Mesenteric fat pad (tissue), 1 donor: ENCODE results near the gene PKLR. TPM values are rescaled to one million over a fixed set of nuclear protein-coding genes. Genes with fewer than 3 reads are reported as not detected.
"Not testable (repeated sequence)": the region's sequence is repeated elsewhere in the genome, so short reads cannot be mapped to it uniquely, and the experiment has no call there.

Source experiments
- DNase-seq: peaks from one replicate; pipeline ENCODE4 v3.0.0-alpha.2; 2020; ENCODE audit warnings: low spot score
- total RNA-seq: library from RNA; stranded (reverse); fragmentation: NEBNext Ultra II Directional; extraction: Animal tissue kit (Norgen Biotek cat#: 25700); gene quantifications from one replicate; pipeline ENCODE4 v1.2.1, GENCODE V29; 2021
- donor health status: DM: yes; HTN: yes; CAD: no.

The PKLR gene
- total RNA-seq, 1 donor from 2014 or later, result not detected

DNA sequence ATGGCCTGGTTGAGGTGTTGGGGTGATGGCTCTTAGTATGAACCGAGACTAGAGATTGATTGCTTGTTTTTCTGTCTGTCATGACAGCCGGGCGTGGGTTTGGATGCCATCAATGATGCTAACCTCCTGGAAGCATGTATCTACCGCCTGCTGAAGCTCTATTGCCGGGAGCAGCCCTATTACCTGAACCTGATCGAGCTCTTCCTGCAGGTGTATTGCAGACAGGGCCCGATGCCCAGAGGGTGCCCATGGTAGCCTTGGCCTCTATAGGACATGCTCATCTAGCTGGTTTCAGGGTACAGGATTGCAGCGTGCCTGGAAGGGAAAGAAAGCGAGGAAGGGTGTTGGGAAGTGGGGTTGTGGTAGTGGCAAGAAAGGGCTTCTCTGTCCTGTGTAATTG, 16.8 kb upstream of the PKLR start:
- no peak for DNase-seq

DNA sequence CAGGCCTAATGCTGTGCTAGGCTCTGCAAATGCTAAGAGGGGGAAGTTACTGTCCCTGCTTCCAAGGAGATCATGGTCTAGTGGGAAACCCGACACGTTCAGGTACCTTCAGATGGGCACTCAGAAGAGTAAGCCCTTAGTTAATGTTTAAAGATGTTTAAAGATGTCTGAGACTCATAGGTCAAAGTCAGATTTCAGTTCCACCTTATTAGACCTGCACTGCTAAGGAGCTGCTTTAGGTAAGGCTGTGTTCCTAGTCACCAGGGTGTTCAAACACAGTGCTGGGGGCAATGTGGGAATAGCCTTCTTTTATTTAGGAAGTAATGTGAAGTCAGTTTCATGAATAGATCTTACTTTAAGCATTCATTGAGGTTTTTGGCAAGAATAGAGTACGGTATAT, 15.7 kb upstream of the PKLR start:
- DNase-seq, result no peak

- DNase-seq, result no peak
These were observed 12.0 kb upstream of the PKLR start for GRCh38 chr1:155313261-155313660.

DNA sequence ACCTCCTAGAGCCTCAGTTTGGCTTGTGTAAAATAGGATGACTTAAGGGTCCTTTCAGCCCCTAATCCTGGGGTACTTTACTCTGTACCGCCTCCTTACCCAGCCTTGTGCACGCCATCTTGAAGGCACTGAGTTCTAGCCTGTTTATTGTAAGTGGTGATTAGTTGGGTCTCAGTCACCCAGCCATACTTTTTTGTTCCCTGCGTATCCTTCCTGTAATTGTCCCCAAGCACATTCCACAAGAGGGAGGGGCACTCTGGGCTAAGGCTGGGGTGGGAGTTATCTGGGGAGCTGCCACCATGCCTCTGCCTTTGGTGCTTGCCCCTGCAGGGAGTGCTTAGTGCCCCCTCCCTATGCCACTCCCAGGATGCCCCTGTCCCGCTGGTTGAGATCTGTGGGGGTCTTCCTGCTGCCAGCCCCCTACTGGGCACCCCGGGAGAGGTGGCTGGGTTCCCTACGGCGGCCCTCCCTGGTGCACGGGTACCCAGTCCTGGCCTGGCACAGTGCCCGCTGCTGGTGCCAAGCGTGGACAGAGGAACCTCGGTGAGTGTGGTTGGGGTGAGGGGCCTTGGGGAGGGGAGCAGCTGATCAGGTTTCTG, 8.3 kb upstream of the PKLR start:
- DNase-seq, result no peak

- peak; percentile 100 for DNase-seq
These were observed 7.5 kb upstream of the PKLR start, which contains the start of gene FDPS for GRCh38 chr1:155308493-155309422. Gene FDPS (plus strand): TSS chr1:155308866. CDS start chr1:155309790, 924 bp downstream.

- DNase-seq, result no peak
These were observed 6.1 kb upstream of the PKLR start for GRCh38 chr1:155307247-155307740.

GRCh38 chr1:155305881-155306391, 4.7 kb upstream of the PKLR start:
- DNase-seq, result no peak

- DNase-seq, result no peak
These were observed 3.4 kb upstream of the PKLR start for GRCh38 chr1:155304558-155305063.

DNA sequence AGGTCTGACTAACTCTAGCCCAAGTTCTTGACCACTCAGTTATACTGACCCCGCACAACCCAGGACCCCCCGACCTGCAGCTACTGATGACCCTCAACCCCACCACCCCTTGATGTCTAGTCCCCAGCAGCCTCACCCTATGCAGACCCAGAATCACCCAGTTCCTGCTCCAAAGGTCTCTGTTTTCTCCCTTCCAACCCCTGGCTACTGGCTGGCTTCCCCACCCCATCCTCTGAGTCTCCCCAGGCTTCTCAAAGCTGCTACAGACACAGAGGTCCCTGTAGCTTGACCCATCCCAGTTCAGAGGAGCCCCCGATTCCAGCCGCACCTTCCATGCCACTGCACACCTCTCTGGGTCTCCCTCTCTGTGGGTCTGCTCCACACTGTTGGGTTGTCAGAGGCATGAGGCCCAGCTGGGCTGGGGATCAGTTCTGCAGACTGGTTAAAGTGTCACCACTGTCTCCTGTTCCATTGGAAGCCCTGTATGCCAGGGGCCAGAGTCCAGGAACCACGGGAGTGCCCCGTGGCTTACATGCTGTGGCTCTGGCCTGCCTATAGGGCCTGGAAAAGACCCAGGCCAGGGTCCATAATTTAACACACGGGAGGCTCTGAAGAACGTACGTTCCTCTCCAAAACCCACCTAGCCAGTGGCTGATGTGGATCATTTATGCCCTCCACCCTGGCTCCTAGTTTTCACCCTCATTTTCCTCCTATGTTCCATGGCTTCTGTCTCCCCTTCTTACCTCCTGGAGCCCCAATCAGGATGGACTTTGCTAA, 497 bp downstream of the PKLR start:
- DNase-seq, result no peak

DNA sequence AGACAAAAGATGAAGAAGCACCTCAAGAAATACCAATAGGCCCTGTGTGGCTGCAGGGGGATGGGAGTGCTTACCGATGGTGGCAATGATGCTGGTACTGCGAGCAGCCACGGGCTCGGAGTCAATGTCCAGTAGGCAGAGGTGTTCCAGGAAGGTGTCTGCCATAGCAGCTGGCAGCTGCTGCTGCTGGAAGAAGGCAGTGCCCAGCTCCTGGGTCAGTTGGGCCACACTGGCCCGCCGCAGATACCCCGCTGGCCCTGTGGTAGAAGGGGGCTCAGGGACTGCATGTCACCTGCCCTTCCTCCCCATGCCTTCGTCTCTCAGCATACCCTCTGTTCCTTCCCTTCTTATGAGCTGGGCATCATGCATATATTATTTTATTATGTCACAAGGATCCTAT, 1.2 kb downstream of the PKLR start:
- no peak for DNase-seq

- DNase-seq, result no peak
These were observed 3.9 kb downstream of the PKLR start for GRCh38 chr1:155297384-155297783.

DNA sequence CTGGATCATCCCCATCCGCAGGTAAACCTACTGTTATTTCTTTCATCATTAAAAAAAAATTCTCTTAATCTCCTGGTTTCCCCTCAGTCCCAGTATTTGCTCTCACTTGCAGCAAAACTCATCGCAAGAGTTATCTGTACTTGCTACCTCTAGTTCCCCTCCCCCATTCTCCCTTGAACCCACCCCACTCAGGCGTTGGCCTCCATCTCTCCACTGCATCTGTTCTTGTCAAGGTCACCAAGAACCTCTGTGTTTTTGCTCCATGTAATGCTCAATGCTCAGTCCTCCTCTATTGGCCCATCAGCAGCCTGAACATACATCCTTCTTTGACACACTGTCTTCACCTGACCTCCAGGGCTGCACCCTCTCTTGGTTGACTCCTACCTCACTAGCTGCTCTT, 4.6 kb downstream of the PKLR start:
- no peak for DNase-seq

DNA sequence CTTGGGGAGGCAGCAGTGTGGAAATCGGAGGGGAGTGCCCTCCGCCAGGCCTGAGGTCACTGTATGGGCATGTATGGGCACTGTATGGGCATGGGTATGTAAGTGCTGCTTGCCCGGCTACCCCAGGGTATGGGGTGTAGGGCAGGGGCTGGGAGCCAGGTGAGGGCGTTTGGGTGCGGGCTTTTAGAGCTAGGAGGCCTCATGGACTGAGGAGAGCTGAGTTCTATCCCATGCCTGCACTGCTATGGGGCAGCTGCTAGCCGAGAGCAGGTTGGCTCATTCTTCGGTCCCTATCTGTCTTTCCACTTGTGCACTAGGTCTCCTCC, 5.3 kb downstream of the PKLR start:
- DNase-seq, result no peak

DNA sequence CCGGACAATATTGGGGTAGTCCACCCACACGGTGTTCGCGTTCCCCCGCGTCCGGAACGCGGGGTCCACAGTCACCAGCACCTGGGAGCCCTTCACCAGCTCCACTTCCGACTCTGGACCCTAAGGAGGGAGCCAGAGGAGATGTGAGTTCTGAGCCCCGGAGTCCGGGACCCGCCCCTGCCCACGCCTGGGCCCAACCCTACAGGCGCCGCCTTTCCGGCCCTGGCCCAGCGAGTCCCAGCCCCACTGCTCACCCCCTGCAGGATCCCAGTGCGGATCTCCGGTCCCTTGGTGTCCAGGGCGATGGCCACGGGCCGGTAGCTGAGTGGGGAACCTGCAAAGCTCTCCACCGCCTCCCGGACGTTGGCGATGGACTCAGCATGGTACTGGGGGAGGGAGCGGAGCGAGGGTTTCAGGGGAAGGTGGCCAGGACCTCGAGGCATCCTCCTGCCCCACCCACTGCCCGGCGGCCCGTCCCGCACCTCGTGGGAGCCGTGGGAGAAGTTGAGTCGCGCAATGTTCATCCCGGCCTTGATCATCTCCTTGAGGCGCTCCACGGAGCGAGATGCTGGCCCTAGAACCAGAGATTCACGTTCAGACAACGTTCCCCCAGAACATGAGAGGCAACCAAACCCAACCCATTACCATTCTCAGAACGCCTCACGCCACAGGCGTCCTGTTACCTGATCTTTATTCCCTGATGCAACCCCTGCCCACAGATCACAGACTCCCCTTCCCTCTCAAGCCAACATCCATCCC, 5.9 kb downstream of the PKLR start:
- DNase-seq, result no peak

GRCh38 chr1:155294520-155295182, 6.6 kb downstream of the PKLR start:
- DNase-seq, result no peak

DNA sequence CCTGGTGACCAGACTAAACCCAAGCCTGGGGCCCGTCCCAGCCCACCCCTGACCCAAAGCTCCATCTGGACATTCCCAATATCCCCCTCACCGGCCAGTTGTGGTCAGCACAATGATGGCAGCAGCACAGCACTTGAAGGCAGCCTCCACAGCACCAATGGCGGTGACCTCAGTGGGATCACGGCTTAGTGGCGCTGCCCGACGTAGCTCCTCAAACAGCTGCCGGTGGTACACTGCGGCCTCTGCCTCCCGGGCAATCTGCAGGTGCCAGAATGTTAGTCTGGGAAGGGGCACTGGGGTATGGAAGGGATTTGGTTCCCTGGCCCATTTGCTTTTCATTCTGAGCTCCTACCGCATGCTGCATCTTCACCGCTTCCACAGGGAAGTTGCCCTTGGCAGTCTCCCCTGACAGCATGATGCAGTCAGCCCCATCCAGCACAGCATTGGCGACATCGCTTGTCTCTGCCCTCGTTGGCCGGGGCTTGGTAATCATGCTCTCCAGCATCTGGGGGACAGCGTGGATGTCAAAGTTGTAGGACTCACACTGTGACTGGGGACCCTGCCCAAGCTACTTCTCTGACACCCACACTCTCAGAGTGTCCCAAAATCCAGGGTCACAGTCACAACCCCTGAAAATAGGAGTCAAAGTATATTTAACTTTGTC, 8.0 kb downstream of the PKLR start:
- no peak for DNase-seq

DNA sequence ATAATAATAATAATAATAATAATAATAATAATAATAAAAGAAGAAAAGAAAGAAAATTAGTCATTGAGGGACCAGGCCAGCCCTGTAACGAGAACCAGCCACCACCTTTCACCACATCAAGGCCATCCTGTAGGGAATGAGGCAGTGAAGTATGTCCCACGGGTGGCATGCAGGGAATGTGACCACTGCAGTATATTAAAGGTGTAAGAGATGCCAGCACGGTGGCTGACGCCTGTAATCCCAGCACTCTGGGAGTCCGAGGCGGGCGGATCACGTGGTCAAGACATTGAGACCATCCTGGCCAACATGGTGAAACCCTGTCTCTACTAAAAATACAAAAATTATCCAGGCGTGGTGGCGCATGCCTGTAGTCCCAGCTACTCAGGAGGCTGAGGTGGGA, 10.2 kb downstream of the PKLR start:
- DNase-seq, result not testable (repeated sequence)

GRCh38 chr1:155287987-155288543, 13.2 kb downstream of the PKLR start:
- DNase-seq, result no peak

- no peak for DNase-seq
These were observed 14.7 kb downstream of the PKLR start for GRCh38 chr1:155286544-155286943.
